GM19468 (cell line): ENCODE data around the gene NUDT5.
"Not testable (repeated sequence)": the region's sequence is repeated elsewhere in the genome, so short reads cannot be mapped to it uniquely, and the experiment has no call there.

Experiments used
- ATAC-seq: cut with Tn5 transposase; IDR thresholded peaks from one replicate; pipeline ENCODE4 v1.9.1; 2021; ENCODE audit warnings: mild to moderate bottlenecking, moderate library complexity, moderate number of reproducible peaks; ENCODE audit not compliant: unreplicated experiment; ENCODE audit errors: extremely low read depth

Gene NUDT5

DNA sequence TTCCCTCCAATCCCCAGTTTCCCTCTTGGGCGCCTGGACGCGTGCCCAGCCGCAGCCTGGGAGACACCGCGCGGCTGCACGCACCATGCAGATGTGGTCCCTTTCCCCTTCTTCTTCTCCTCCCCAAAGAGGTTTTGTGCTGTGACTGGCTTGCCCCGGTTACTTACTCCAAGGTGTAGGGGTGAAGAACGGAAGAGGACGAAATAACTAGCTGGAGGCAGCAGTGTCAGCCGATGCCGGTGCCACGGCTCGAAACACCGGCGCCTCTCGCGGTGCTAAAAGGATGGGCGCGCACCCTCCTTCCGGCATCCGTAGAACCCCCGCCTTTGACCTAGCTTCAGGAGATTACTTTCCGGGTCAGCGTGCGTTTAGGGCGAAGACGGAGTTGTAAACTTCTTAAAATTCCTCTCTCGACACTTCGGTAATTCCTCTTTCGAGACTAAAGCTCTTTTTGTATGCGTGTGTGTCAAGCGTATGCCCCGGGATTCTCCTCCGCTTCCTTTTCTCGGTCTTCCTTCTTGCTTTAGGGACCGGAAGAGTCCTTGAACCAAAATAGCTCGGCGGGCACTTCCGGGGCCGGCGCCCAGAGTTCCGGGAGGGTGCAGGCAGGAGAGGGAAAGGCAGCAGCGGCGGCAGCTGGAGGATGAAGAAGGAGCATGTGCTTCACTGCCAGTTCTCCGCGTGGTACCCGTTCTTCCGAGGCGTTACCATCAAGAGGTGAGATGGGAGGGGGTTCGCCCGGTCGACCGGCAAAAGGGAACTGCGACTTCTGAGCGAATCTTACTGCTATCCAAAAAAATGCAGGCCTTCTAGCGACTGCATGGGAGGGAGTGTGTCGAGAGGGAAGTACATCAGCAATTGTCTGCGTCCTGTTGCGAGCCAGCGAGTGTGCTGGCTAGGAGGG lies at the start of gene NUDT5, which contains the start of gene CDC123:
Gene NUDT5, minus strand, starts transcription at position 289 of the 904 bp plus-strand sequence. CDS start 9,600 bp downstream, outside the sequence.
Gene CDC123, plus strand, starts transcription at position 586 of the 904 bp plus-strand sequence. Its CDS starts 58 bp downstream, at position 644.
- peak; percentile 78 for ATAC-seq

DNA sequence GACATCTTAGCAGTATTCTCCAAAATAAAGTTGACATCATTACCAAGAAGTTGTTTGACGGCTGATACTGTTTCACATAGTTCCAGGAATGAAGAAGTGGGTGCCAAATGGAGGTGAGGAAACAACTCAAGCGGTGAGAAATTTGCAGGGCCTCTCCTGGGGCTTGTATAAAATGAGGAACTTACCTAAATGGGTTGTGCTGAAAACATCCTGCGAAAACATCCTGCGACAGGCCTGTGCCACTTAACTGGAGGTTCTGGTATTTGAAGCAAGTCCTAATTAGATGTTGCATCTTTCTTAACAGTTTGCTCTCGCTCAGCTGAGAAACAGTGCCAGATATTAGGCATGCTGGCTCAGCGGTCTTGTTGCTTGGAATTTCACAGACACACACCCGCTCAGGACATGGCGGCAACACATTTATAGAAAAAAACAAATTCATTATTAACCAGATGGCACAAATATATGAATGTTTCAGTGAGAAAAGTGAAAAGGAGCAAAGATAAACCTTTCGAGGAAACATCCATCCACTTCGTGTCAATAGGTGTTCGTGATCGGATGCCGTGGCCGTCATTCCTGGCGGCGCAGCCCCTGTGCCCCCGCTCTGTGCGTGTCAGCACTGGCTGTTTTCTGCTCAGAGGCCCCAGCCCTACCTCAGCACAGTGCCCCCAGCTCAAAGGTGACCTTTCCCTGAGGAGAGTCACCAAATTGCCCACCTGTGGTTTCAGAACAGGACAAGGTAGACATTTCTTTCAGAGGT lies 48.4 kb upstream of the NUDT5 start:
- no peak for ATAC-seq

DNA sequence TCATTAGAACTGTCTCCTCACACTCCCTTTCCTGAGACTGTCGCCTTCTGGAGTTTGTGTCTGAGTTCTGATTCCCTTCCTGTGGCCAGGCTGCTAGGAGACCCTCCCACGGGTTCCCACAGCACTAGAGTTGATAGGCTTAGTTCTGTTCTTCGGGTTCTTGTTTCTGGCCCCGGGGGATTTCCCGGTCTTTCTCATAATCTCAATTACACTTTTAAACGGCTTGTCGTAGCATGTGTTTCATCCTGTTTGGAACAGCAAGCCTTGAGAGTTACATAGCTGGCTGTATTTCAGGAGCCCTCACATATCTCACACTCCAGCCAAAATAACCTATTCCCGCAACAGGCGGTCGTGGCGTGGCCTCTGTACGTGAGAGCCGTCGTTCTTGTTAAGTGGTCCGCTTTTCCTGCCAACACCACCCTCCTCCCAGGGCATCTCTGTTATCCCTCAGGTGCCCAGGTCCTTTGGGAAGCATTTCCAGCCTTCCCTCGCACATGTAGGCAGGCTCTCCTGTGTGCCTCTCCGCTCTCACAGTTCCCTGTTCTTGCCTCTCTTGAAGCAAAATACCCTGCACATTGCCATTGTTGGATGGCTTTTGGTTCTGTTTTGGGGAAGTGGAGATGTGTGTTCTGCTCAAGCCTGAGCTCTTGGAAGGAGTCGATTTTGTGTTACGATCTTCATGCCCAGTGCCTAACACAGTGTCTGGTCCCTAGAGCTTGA lies 46.3 kb upstream of the NUDT5 start:
- ATAC-seq: no peak

DNA sequence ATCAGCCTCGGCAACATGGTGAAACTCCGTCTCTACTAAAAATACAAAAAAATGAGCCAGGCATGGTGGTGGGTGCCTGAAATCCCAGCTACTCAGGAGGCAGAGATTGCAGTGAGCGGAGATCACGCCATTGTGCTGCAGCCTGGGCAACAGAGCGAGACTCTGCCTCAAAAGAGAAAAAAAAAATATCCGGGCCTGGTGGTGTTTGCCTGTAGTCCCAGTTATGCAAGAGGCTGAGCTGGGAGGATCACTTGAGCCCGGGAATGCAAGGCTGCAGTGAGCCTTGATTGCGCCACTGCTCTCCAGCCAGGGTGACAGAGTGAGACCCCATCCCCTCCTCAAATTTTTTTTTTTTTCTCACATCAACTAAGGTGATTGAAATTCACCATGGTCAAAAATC lies 43.1 kb upstream of the NUDT5 start:
- ATAC-seq: no peak

DNA sequence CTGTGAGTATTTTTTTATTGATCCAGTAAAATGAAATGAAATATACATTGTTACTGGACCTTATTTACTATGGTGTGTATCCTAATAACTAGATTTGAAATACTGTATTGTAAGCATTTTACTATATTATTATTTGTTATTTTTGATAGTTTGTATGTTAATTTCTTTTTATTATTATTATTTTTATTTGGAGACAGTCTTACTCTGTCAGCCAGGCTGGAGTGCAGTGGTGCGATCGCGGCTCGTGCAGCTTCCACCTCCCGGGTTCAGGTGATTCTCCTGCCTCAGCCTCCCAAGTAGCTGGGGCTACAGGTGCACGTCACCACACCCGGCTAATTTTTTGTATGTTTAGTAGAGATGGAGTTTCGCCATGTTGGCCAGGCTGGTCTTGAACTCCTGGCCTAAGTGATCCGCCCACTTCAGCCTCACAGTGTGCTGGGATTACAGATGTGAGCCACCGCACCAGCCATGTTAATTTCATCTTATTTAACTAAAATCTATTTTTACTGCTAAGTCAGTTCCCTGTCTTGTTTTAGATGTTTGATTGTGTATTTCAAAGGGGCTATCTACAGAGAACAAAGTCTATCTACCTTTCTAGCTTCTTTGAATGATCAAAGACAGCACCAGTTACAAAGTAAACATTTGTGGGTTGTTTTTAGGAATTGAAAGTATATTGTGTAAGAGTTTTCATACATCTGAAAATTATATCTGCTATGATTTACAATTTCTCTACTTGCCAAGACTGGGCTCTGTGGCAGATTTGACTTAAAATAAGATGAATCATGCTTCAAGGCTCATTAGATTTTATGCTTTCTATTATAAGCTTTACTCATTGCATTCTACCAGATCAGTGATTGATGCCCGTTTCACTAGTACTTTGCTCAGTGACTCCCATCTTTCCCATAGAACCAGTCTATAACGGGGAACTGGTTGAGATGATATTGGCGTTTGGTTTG lies 41.9 kb upstream of the NUDT5 start:
- ATAC-seq: no peak

DNA sequence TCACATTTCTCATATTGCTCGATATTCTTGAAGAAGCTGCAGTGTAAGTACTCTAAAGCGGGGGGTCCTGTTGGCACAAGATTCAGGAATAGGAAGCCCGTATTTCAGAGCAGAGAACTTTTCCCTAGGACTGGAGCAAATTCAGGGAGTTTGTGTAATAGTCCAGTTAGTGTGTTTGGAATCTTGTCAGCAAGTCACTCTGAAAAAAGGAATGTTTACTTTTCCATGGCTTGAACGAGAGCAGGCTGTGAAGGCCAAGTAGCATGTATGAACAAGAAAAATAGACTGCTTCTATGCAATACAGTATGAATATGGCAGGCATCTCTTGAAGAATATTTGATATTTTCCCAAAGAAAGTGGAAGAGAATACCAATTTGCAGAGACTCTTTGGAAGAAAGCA lies 40.1 kb upstream of the NUDT5 start:
- no peak for ATAC-seq

DNA sequence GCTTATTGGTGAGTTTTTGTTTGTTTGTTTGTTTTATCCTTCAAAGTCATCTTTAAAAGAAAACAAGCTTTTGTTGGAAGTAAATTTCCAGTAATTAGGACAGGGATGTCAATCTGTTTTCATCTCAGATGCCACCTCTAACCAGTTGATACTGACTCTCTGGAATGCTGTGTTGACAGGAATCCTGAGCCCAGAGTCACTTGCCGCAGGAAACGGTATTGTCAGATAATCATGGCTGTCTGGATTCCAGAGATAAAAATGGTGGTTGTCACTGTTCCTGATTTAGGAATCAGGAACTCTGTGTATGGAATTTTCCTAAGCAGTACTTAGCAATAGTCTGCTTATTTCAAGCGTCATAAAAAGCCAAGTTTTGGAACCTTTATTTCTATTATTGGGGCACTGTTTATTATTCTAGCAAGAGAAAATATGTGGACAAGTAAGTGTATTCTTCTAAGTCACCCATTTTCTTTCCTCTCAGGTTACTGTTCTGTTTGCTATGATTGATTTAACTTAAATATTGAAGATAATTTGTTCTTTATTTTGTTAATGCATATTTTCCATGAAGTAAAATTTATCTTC lies 39.5 kb upstream of the NUDT5 start:
- no peak for ATAC-seq

DNA sequence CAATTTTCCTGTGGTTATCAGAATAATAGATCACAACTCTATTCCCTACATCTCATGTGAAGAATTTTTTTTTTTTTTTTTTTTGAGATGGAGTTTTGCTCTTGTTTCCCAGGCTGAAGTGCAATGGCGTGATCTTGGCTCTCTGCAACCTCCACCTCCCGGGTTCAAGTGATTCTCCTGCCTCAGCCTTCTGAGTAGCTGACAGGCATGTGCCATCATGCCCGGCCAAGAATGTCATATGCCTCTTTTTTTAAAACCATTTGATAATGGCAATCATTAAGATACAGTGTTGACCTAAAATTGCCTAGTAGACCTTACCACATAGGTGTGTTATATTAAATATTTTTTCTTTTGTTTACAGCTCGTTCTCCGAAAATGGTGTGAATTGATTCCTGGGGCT lies 39.0 kb upstream of the NUDT5 start:
- not testable (repeated sequence) for ATAC-seq

DNA sequence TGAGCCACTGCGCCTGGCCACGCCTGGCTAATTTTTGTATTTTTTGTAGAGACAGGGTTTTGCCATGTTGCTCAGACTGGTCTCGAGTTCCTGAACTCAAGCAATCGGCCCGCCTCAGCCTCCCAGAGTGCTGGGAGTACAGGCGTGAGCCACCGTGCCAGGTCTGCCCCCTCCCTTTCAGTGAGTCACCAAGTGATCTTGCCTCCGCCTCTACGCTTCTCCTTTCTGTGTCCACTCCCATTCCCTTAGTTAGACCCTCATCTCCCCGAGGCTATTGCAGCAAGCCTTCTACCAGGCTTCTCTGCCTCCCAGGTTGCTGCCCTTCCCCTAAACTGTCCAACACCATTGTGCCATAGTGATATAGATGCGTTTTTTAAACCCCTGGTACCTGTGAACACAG lies 33.2 kb upstream of the NUDT5 start:
- no peak for ATAC-seq

DNA sequence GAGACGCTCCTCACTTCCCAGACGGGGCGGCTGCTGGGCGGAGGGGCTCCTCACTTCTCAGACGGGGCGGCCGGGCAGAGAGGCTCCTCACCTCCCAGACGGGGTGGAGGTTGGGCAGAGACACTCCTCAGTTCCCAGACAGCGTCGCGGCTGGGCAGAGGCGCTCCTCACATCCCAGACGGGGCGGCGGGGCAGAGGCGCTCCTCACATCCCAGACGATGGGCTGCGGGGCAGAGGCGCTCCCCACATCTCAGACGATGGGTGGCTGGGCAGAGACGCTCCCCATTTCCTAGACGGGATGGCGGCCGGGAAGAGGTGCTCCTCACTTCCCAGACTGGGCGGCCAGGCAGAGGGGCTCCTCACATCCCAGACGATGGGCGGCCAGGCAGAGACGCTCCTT lies 30.7 kb upstream of the NUDT5 start:
- not testable (repeated sequence) for ATAC-seq

DNA sequence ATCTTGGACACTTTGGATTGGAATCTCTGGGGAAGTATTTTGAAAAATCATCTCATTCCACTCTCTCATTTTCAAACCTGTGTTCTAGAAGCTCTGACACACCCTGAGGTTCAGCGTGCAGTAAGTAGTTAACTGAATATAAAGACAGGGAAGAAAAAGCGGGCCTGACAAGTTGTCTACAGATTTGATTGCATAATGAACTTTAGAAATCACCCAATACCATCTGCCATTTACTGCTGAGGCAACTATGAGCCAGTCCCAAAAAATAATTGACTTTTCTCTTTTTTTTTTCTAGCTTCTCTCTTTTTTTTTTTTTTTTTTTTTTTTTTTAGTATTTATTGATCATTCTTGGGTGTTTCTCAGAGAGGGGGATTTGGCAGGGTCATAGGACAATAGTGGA lies 29.8 kb upstream of the NUDT5 start:
- no peak for ATAC-seq

DNA sequence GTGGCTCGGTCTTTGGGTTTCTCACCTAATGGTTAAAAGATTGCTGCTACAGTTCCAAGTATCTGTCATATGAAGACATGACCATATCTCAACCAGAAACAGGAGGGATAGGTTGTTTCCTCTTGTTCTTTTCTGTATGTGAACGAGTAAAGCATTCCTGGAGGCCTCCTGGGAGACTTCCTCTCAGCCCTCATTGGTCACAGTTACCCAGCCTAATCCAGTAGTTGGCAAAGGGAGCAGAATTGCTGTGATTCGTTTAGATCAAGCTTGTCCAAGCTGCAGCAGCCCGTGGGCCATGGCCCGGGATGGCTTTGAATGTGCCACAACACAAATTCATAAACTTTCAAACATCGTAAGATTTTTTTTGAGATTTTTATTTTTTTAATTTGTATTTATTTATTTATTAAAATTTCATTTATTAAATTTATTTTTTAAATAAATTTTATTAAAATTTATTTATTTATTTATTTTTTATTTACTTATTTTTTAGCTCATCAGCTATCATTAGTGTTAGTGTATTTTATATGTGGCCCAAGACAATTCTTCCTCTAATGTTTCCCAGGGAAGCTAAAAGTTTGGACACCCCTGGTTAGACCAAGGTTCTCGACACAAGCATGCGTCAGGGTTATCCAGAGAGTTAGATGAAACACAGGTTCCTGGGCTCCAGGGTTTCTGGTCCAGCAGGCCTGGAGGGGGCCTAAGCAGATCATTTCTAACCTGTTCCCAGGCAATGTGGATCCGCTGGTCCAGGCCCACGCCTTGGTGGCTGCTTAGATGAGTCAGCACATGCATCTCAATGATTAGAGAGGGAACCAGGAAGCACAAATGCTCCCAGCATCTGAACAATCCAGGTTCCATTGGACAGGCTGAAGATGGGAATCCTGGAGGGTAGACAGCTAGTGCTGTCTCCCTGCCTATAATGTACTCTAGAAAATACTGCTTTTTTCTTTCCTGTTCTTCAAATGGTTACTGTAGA lies 25.9 kb upstream of the NUDT5 start:
- ATAC-seq: no peak

DNA sequence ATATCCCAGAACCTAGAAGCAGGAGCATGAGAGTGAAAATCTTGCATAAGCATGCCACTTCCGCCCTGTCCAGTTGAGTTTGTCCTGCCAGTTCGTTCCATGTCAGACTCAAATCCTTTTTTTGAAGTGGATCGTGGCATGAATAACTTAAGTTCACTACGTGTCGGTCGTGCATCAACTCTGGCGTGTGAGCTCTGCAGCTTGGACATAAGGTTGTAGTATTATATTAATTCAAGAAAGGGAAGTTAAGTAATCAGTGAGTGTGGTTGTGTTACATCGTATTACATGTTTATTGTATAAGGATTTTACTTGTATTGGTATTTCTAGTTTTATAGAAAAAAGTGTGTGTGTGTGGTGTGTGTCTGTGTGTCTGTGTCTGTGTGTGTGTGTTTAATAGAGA lies 23.3 kb upstream of the NUDT5 start:
- no peak for ATAC-seq

DNA sequence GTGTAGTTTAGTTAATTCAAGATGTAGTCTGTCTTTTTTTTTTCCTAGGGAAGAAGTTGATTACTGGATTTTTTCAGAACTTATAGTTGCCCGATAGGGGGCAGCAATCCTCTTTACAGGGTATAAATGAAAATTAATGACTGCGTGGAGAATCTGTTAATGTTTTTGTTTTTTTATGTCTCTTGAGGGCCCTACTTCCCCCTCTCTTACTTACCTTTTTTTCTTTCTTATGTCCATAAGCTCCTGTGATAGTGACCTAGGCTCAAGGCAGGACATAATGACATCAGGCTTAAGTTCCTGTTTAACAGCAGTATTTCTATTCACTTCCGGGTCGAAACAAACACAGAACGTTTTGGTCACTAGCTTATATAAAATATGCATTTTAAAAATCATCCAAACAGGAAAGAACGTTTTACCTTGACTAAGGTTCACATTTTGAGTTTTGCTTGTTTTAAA lies 19.1 kb upstream of the NUDT5 start:
- no peak for ATAC-seq

DNA sequence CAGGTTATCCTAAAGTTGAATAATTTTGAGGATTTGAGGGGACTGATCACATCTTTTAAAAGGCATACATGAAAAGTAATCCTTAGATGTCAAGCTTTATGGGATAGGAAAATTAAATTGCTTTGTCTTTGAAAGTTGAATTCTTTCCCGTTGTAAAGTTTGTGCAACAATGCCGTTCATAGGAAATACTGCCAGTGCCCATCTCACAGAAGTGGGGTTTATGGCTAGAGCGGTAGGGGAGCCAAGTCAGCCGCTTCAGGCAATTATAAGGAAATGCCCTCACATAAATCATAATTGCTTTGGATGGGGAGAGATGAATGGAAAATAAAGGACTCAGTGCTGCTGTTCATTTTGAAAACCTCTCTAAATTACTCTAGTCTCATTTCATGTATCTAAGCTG lies 18.4 kb upstream of the NUDT5 start:
- no peak for ATAC-seq

DNA sequence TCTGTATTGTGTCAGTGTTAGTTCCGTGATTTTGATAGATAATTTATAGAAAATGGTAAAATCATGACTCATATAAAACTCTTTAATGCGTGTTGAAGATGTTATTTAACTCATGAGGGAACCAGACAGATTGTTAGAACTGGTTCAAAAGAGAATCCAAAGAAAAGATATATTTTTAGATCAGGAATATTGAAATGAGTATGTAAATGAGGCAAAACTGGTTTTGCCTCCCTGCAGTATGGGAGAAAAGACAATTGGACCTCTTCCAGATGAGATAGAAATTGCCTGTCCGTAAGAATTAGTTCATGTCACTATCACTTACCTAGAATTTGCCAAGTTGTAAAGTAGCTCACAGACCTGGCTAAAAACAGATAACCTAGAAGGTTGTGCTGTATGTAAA lies 17.9 kb upstream of the NUDT5 start:
- ATAC-seq: no peak

DNA sequence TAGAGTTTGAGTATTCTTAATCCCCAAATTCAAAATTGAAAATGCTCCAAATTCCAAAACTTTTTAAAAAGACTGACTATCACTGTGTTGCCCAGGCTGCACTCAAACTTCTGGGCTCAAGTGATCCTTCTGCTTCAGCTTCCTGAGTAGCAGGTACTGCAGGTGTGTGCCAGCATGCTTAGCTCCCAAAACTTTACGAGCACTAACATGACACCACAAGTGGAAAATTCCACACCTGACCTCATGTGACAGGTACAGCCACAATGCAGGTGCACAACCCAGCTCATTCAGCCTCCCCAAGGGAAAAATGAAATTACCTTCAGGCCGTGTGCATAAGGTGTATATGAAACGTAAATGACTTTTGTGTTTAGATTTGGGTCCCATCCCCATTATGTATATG lies 16.8 kb upstream of the NUDT5 start:
- ATAC-seq: no peak

DNA sequence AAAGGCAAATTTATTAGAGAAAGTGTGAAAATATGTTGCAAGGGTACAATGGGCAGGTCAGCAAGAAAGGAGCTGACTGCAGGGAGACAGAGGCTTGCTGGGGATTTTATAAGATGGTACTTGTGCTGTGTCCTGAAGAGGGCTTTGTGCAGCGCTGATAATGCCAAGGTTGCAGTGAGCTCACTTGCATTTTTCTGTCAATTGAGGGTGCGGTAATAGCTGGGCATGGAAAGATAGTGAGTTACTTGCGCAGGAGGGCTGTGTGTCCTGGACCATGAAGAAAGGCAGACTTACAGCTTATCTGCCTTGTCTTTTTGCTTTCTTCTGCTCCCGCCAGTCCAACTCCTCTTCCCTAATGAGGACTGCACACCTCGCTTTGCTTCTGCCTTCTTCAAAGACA lies 12.8 kb upstream of the NUDT5 start:
- ATAC-seq: no peak
